NCI-H128 (cell line): ENCODE results near the gene MNDA.

Experiments used
- DNase-seq: peaks from one replicate; lab custom pipeline; 2025; ENCODE audit not compliant: unreplicated experiment; lab: John Stamatoyannopoulos, UW

MNDA gene

GRCh38 chr1:158830904-158831507 lies at the start of gene MNDA:
Gene MNDA, plus strand, starts transcription at chr1:158831351. Its CDS starts 10,803 bp downstream, at chr1:158842154.
- no peak for DNase-seq

- DNase-seq = no peak
These were observed 37.5 kb upstream of the MNDA start for GRCh38 chr1:158793604-158794003.

- no peak for DNase-seq
These were observed 36.9 kb upstream of the MNDA start for GRCh38 chr1:158794247-158794646.

GRCh38 chr1:158798531-158798930 lies 32.6 kb upstream of the MNDA start:
- no peak for DNase-seq

- no peak for DNase-seq
These were observed 31.5 kb upstream of the MNDA start for GRCh38 chr1:158799689-158800088.

- DNase-seq = no peak
These were observed 30.6 kb upstream of the MNDA start for GRCh38 chr1:158800526-158800925.

- DNase-seq = no peak
These were observed 29.8 kb upstream of the MNDA start for GRCh38 chr1:158801396-158801795.

GRCh38 chr1:158803678-158804077 lies 27.5 kb upstream of the MNDA start:
- DNase-seq = no peak

- DNase-seq = no peak
These were observed 24.1 kb upstream of the MNDA start for GRCh38 chr1:158806916-158807536.

GRCh38 chr1:158809256-158809655 lies 21.9 kb upstream of the MNDA start:
- no peak for DNase-seq

- DNase-seq = no peak
These were observed 21.3 kb upstream of the MNDA start for GRCh38 chr1:158809862-158810261.

GRCh38 chr1:158810311-158810710 lies 20.8 kb upstream of the MNDA start:
- no peak for DNase-seq

- DNase-seq = no peak
These were observed 18.8 kb upstream of the MNDA start for GRCh38 chr1:158812336-158812735.

GRCh38 chr1:158813164-158813563 lies 18.0 kb upstream of the MNDA start:
- DNase-seq = no peak

GRCh38 chr1:158814970-158815369 lies 16.2 kb upstream of the MNDA start:
- DNase-seq = no peak

GRCh38 chr1:158818560-158818959 lies 12.6 kb upstream of the MNDA start:
- no peak for DNase-seq

GRCh38 chr1:158818975-158819431 lies 12.1 kb upstream of the MNDA start:
- no peak for DNase-seq

- DNase-seq = no peak
These were observed 11.4 kb upstream of the MNDA start for GRCh38 chr1:158819461-158820443.

- DNase-seq = no peak
These were observed 9.4 kb upstream of the MNDA start for GRCh38 chr1:158821723-158822122.

GRCh38 chr1:158830074-158830677 lies 975 bp upstream of the MNDA start:
- DNase-seq = no peak

GRCh38 chr1:158833264-158833663 lies 2.1 kb downstream of the MNDA start:
- DNase-seq = no peak
